GM19452 (cell line): ENCODE results near the gene OR1A1.
"Not testable (repeated sequence)": the region's sequence is repeated elsewhere in the genome, so short reads cannot be mapped to it uniquely, and the experiment has no call there.

ENCODE experiments used
- ATAC-seq: cut with Tn5 transposase; IDR thresholded peaks from one replicate; pipeline ENCODE4 v1.9.1; 2021; ENCODE audit not compliant: unreplicated experiment

OR1A1 gene

GRCh38 chr17:3207367-3207766, at the start of gene OR1A1:
OR1A1 (plus strand) TSS chr17:3207667; CDS start chr17:3215621, 7,954 bp downstream.
- ATAC-seq, result no peak

GRCh38 chr17:3167574-3167973, 39.9 kb upstream of the OR1A1 start:
- no peak for ATAC-seq

GRCh38 chr17:3189961-3190360, 17.5 kb upstream of the OR1A1 start:
- ATAC-seq, result no peak

- no peak for ATAC-seq
These were observed 10.2 kb upstream of the OR1A1 start, which contains the start of gene OR1A2 for GRCh38 chr17:3197219-3197618. OR1A2 (plus strand) TSS chr17:3197519; CDS start chr17:3197519, 0 bp downstream.

- ATAC-seq, result no peak
These were observed 1.0 kb downstream of the OR1A1 start for GRCh38 chr17:3208484-3208883.

GRCh38 chr17:3213001-3213400, 5.5 kb downstream of the OR1A1 start:
- ATAC-seq, result no peak

- ATAC-seq, result no peak
These were observed 6.1 kb downstream of the OR1A1 start for GRCh38 chr17:3213587-3213986.

- not testable (repeated sequence) for ATAC-seq
These were observed 12.5 kb downstream of the OR1A1 start for GRCh38 chr17:3219978-3220377.

GRCh38 chr17:3221850-3222249, 14.4 kb downstream of the OR1A1 start:
- no peak for ATAC-seq

GRCh38 chr17:3222505-3222904, 15.0 kb downstream of the OR1A1 start:
- no peak for ATAC-seq

- not testable (repeated sequence) for ATAC-seq
These were observed 17.4 kb downstream of the OR1A1 start for GRCh38 chr17:3224721-3225352.

- ATAC-seq, result not testable (repeated sequence)
These were observed 24.8 kb downstream of the OR1A1 start for GRCh38 chr17:3232300-3232699.

- ATAC-seq, result not testable (repeated sequence)
These were observed 31.2 kb downstream of the OR1A1 start for GRCh38 chr17:3238685-3239084.

GRCh38 chr17:3241044-3241443, 33.6 kb downstream of the OR1A1 start:
- ATAC-seq, result not testable (repeated sequence)

- ATAC-seq, result not testable (repeated sequence)
These were observed 37.4 kb downstream of the OR1A1 start for GRCh38 chr17:3244841-3245240.

- ATAC-seq, result not testable (repeated sequence)
These were observed 41.5 kb downstream of the OR1A1 start for GRCh38 chr17:3249013-3249412.

- ATAC-seq, result no peak
These were observed 49.1 kb downstream of the OR1A1 start for GRCh38 chr17:3256575-3256974.

GRCh38 chr17:3260163-3260562, 52.7 kb downstream of the OR1A1 start:
- ATAC-seq, result no peak

GRCh38 chr17:3260600-3260999, 53.1 kb downstream of the OR1A1 start:
- no peak for ATAC-seq
